Diencephalon (tissue), 1 donor: ENCODE measurements around the gene ALG1L2. TPM values are rescaled to one million over a fixed set of nuclear protein-coding genes. Genes with fewer than 3 reads are reported as not detected.

Source experiments
- total RNA-seq: library from RNA; depleted of rRNA; stranded (reverse); fragments of >200 nt; gene quantifications from one replicate; pipeline ENCODE4 v1.2.3, GENCODE V29; 2014

The ALG1L2 gene
- total RNA-seq = not detected

GRCh38 chr3:130081351-130081881 lies at the start of gene ALG1L2:
TSS of gene ALG1L2 (plus strand) at chr3:130081831. CDS start at chr3:130082017, 186 bp downstream.

Other genes with a start within 250 kb of the ALG1L2 start
- 98.5 TPM for gene TMCC1, start 188.1 kb upstream of the ALG1L2 start, total RNA-seq
- 29.1 TPM for gene TRH, start 107.1 kb upstream of the ALG1L2 start, total RNA-seq